ENCODE measurements around the gene WDR7. TPM values are rescaled to one million over a fixed set of nuclear protein-coding genes. Genes with fewer than 3 reads are reported as not detected.

WDR7 gene
- total and polyA plus RNA-seq, 10 of the 15 experiments (the other 5 are each of a cell fraction or from before 2014, with no cell fraction given): 2.8 to 16.5 (median 11.7) TPM

DNA sequence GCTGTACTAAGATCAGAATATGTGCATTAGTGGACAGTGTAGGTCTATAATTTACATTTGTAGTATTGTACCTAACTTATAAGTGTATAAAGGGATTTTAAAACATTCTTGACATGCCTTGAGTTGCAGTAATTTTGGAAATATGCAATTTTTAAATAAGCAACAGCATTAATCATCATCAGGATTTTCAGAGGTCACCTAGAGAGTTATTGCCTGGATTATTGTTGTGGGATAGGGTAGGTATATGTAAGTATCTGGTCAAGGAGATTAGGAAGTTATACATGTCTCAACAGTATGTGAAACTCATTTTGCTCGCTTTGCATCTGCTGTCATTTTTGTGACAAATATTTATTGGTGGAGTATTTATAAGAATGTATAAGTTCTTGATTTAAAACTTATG is 184.2 kb downstream of the WDR7 start (continued):
- TF ChIP-seq SIX5 (IDR thresholded peaks at IDR 0.05; ENCODE audit: low read depth, low read length, severe bottlenecking): no peak
- TF ChIP-seq, protein P1, sequence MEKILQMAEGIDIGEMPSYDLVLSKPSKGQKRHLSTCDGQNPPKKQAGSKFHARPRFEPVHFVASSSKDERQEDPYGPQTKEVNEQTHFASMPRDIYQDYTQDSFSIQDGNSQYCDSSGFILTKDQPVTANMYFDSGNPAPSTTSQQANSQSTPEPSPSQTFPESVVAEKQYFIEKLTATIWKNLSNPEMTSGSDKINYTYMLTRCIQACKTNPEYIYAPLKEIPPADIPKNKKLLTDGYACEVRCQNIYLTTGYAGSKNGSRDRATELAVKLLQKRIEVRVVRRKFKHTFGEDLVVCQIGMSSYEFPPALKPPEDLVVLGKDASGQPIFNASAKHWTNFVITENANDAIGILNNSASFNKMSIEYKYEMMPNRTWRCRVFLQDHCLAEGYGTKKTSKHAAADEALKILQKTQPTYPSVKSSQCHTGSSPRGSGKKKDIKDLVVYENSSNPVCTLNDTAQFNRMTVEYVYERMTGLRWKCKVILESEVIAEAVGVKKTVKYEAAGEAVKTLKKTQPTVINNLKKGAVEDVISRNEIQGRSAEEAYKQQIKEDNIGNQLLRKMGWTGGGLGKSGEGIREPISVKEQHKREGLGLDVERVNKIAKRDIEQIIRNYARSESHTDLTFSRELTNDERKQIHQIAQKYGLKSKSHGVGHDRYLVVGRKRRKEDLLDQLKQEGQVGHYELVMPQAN (conservative IDR thresholded peaks at IDR 0.05): no peak

DNA sequence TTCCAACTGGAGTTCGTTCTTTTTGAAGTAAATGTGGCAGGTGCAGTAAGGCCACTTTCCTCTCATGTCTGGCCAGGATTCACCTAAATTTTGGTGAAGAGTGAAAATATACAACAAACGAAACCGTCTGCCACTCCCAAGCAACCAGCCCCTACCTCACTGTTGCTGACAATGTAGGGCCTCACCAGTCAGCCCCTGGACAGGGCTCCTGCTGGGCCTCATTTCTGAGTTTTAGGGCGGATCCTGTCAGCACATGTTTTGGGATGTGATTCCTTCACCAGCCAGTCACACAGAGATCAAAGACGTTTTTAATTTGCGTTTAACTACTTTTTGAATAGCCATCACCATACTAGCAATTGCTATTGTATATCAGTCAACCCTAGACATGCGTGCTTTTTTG is 185.0 kb downstream of the WDR7 start:
- ChIA-PET SMC1A (ENCODE audit: uncharacterized antibody, unreplicated experiment) (no interaction called here), RAD21 (ENCODE audit: unreplicated experiment) (no interaction called here)
- FAIRE-seq: no peak
- TF ChIP-seq, protein P2, sequence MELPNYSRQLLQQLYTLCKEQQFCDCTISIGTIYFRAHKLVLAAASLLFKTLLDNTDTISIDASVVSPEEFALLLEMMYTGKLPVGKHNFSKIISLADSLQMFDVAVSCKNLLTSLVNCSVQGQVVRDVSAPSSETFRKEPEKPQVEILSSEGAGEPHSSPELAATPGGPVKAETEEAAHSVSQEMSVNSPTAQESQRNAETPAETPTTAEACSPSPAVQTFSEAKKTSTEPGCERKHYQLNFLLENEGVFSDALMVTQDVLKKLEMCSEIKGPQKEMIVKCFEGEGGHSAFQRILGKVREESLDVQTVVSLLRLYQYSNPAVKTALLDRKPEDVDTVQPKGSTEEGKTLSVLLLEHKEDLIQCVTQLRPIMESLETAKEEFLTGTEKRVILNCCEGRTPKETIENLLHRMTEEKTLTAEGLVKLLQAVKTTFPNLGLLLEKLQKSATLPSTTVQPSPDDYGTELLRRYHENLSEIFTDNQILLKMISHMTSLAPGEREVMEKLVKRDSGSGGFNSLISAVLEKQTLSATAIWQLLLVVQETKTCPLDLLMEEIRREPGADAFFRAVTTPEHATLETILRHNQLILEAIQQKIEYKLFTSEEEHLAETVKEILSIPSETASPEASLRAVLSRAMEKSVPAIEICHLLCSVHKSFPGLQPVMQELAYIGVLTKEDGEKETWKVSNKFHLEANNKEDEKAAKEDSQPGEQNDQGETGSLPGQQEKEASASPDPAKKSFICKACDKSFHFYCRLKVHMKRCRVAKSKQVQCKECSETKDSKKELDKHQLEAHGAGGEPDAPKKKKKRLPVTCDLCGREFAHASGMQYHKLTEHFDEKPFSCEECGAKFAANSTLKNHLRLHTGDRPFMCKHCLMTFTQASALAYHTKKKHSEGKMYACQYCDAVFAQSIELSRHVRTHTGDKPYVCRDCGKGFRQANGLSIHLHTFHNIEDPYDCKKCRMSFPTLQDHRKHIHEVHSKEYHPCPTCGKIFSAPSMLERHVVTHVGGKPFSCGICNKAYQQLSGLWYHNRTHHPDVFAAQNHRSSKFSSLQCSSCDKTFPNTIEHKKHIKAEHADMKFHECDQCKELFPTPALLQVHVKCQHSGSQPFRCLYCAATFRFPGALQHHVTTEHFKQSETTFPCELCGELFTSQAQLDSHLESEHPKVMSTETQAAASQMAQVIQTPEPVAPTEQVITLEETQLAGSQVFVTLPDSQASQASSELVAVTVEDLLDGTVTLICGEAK (IDR thresholded peaks at IDR 0.05; ENCODE audit: borderline replicate concordance): no peak
- TF ChIP-seq, protein P3, sequence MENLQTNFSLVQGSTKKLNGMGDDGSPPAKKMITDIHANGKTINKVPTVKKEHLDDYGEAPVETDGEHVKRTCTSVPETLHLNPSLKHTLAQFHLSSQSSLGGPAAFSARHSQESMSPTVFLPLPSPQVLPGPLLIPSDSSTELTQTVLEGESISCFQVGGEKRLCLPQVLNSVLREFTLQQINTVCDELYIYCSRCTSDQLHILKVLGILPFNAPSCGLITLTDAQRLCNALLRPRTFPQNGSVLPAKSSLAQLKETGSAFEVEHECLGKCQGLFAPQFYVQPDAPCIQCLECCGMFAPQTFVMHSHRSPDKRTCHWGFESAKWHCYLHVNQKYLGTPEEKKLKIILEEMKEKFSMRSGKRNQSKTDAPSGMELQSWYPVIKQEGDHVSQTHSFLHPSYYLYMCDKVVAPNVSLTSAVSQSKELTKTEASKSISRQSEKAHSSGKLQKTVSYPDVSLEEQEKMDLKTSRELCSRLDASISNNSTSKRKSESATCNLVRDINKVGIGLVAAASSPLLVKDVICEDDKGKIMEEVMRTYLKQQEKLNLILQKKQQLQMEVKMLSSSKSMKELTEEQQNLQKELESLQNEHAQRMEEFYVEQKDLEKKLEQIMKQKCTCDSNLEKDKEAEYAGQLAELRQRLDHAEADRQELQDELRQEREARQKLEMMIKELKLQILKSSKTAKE (IDR thresholded peaks at IDR 0.05; ENCODE audit: low read depth, poor library complexity, severe bottlenecking): no peak
- TF ChIP-seq TAF1 (IDR thresholded peaks at IDR 0.05; ENCODE audit: borderline replicate concordance, low read depth, low read length) (no peak), POLR2AphosphoS2 (IDR thresholded peaks at IDR 0.05; ENCODE audit: low read depth, low read length) (no peak), ESRRA (IDR thresholded peaks at IDR 0.05; ENCODE audit: low read length) (no peak), FOXK2 (IDR thresholded peaks at IDR 0.05) (no peak), JUNB (IDR thresholded peaks at IDR 0.05) (no peak), EP300 (IDR thresholded peaks at IDR 0.05; ENCODE audit: borderline replicate concordance in 1 of 2, control insufficient read depth in 1 of 2, low read depth in 2 of 2, low read length in 2 of 2) (no peak), GATAD2B (conservative IDR thresholded peaks at IDR 0.05; ENCODE audit: low read depth) (no peak), BMI1 (IDR thresholded peaks at IDR 0.05; ENCODE audit: borderline replicate concordance) (no peak), RBBP5 (conservative IDR thresholded peaks at IDR 0.05) (no peak), IKZF2 (IDR thresholded peaks at IDR 0.05) (no peak)
- TF ChIP-seq, protein P4, sequence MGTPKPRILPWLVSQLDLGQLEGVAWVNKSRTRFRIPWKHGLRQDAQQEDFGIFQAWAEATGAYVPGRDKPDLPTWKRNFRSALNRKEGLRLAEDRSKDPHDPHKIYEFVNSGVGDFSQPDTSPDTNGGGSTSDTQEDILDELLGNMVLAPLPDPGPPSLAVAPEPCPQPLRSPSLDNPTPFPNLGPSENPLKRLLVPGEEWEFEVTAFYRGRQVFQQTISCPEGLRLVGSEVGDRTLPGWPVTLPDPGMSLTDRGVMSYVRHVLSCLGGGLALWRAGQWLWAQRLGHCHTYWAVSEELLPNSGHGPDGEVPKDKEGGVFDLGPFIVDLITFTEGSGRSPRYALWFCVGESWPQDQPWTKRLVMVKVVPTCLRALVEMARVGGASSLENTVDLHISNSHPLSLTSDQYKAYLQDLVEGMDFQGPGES (IDR thresholded peaks at IDR 0.05): no peak

More for the DNA sequence above, 185.0 kb downstream of the WDR7 start:
- no peaks in the 10 kb centered on the region for H3K4me1 ChIP-seq (ENCODE audit: control insufficient read depth, insufficient read depth, low read length)
- no peak for DNase-seq (ENCODE audit: low read depth, low spot score)
- no peaks in the 10 kb centered on the region for H3K9me3 ChIP-seq (replicated peaks; ENCODE audit: control insufficient read depth, insufficient read depth, low read length)
- no peak for ATAC-seq
- no peaks in the 10 kb centered on the region for H3K27me3 ChIP-seq (replicated peaks in 1 of 2; ENCODE audit: control insufficient read depth in 2 of 2, insufficient read depth in 2 of 2, low read length in 1 of 2)
- BruUV-seq (replicated peaks): no TSS peak
- ChIA-PET CTCF (no interaction called here), POLR2A (no interaction called here)
- no peak overlapping the region for H3K4me2 ChIP-seq (ENCODE audit: control insufficient read depth, insufficient read depth)
- intact Hi-C loops (cut with micrococcal nuclease; ENCODE audit: unreplicated experiment): no loop called here
- H3K79me2 ChIP-seq (ENCODE audit: control insufficient read depth, insufficient read depth, low read length): no peaks in the 10 kb centered on the region
- no peaks in the 10 kb centered on the region for H4K20me1 ChIP-seq (ENCODE audit: control insufficient read depth, insufficient read depth)
- H3K27ac ChIP-seq (ENCODE audit: control insufficient read depth, insufficient read depth): no peak overlapping the region
- WGBS (ENCODE audit: insufficient coverage, insufficient replicate concordance, low lambda C conversion rate, missing lambda C conversion rate): 95% methylated on average over 7 of the region's 7 CpGs
- no peaks in the 10 kb centered on the region for H3K36me3 ChIP-seq (ENCODE audit: control insufficient read depth in 2 of 2, insufficient read depth in 2 of 2, low read length in 1 of 2)
- no peak overlapping the region for H3K9ac ChIP-seq (ENCODE audit: control insufficient read depth, insufficient read depth, low read length)
- H2AFZ ChIP-seq (ENCODE audit: control insufficient read depth, low read depth, low read length): no peak overlapping the region
- no peak overlapping the region for H3K4me3 ChIP-seq
- in situ Hi-C loops (cut with MboI): no loop called here
